GM12874 (cell line): ENCODE data around the gene LRFN3.

Experiments used
- TF ChIP-seq, protein P1 (sequence below): IDR thresholded peaks from 2 replicates; pipeline ENCODE4 v1.5.1; 2011; ENCODE audit warnings: low read depth, mild to moderate bottlenecking, control low read depth, low read length, moderate library complexity; ENCODE audit not compliant: insufficient read depth

Gene LRFN3

GRCh38 chr19:35975608-35976214, 39.5 kb downstream of the LRFN3 start:
- TF ChIP-seq, protein P1, sequence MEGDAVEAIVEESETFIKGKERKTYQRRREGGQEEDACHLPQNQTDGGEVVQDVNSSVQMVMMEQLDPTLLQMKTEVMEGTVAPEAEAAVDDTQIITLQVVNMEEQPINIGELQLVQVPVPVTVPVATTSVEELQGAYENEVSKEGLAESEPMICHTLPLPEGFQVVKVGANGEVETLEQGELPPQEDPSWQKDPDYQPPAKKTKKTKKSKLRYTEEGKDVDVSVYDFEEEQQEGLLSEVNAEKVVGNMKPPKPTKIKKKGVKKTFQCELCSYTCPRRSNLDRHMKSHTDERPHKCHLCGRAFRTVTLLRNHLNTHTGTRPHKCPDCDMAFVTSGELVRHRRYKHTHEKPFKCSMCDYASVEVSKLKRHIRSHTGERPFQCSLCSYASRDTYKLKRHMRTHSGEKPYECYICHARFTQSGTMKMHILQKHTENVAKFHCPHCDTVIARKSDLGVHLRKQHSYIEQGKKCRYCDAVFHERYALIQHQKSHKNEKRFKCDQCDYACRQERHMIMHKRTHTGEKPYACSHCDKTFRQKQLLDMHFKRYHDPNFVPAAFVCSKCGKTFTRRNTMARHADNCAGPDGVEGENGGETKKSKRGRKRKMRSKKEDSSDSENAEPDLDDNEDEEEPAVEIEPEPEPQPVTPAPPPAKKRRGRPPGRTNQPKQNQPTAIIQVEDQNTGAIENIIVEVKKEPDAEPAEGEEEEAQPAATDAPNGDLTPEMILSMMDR: no peak

- TF ChIP-seq, protein P1: peak; percentile 57
These were observed 41.5 kb downstream of the LRFN3 start for GRCh38 chr19:35977446-35978222.

DNA sequence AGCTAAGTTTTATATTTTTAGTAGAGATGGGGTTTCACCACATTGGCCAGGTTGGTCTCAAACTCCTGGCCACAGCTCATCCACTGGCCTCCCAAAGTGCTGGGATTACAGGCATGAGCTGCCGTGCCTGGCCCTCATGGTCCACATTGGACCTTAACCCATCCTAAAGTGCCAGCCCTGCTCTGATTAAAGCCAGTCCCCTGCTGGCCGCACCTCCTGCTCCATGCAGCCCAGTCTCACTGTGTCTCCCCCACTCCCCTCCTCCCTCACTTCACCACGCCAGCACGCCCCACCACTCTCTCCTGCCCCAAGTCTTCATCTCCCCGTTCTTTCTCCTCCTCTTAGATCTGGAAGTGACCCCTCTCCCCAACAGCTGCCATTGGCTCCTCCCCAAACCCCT, 42.1 kb downstream of the LRFN3 start:
- TF ChIP-seq, protein P1: no peak

GRCh38 chr19:35978832-35979365, 42.7 kb downstream of the LRFN3 start:
- TF ChIP-seq, protein P1: no peak

DNA sequence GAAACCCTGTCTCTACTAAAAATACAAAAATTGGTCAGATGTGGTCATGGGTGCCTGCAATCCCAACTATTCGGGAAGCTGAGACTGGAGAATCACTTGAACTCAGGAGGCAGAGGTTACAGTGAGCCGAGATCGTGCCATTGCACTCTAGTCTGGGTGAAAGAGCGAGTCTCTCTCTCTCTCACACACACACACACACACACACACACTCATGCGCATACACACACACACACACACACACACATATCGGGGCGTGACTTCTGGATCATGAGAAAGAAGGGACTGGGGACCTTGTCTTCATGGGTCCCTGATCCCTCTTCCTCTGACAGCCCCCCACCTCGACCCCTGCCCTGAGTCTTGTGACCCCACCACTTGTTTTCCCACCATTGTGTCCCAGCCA, 47.0 kb downstream of the LRFN3 start:
- TF ChIP-seq, protein P1: no peak

GRCh38 chr19:35986111-35986510, 49.9 kb downstream of the LRFN3 start:
- TF ChIP-seq, protein P1: no peak

DNA sequence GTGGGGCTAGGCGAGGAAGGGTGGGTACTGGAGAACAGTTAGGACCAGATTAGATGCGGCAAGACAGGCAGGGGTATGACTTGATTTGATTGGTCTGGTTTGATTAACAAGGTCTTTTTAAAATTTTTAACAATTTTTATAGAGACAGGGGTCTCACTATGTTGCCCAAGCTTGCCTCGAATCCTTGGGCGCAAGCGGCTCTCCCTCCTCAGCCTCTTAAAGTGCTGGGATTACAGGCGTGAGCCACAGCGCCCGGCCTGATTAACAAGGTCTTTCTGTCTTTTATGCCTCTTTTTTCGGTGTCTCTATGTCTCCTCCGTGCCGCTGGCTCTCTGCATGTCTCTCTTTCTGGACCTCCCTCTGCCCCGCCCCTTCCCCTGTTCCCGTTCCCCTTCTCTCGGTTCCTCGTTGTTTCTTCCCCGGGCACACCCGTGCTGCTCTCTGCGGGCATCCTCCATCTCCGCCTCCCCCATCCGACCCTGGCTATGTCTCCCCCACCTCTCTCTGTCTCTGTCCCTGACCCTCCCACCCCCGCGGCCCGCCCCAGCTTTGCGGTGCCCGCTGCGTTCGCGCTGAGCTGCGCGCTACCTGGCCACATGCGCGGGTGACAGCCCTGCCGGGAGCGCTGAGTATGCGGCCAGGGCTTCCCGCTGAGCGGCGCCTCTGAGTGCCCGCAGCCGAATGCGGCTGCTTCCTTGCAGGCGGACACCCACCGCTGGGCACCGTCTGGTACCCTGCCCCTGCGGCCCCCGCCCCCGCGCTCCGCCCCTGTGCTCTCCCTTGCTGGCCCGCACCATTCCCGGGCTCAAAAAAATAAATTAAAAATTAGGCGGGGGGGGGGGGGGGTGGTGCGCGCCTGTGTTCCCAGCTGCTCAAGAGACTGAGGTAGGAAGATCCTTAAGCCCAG, 50.7 kb downstream of the LRFN3 start:
- TF ChIP-seq, protein P1: no peak
